H1 (cell line): Measurements from ENCODE around the gene TIE1. TPM values are rescaled to one million over a fixed set of nuclear protein-coding genes. Genes with fewer than 3 reads are reported as not detected.

Experiments
- ASH2L ChIP-seq: fragments of 200-600, 300-600 bp; sonication (generic); IDR thresholded peaks from one replicate; pipeline ENCODE4 v1.7.1; 2017; ENCODE audit warnings: low read length
- CBX5 ChIP-seq: fragments of 300-800, 300-1000 bp; sonication (generic); IDR thresholded peaks from 2 replicates; pipeline ENCODE4 v1.7.1; 2016; ENCODE audit warnings: antibody characterized with exemption, low read length, low read depth
- CHD7 ChIP-seq: fragments of 300-600 bp; sonication (generic); IDR thresholded peaks from 2 replicates; pipeline ENCODE4 v1.7.1; 2012; ENCODE audit warnings: low read length, moderate library complexity, mild to moderate bottlenecking, inconsistent platforms; ENCODE audit not compliant: insufficient replicate concordance
- HDAC2 ChIP-seq, 2 experiments: fragments of 300-600 bp in 1 of 2; sonication (generic) in 1 of 2; IDR thresholded peaks; 2 replicates each; pipeline ENCODE4 v1.6.1; 2011 to 2012; ENCODE audit warnings: low read depth in 2 of 2, low read length in 2 of 2, mild to moderate bottlenecking in 2 of 2, moderate library complexity in 2 of 2, borderline replicate concordance in 1 of 2, inconsistent platforms in 1 of 2
- KDM4A ChIP-seq: IDR thresholded peaks from one replicate; pipeline ENCODE4 v1.7.1; 2012; ENCODE audit warnings: low read depth, mild to moderate bottlenecking, moderate library complexity, low read length, inconsistent platforms; ENCODE audit not compliant: severe bottlenecking
- SIN3A ChIP-seq, 2 experiments: IDR thresholded peaks in 1 of 2; conservative IDR thresholded peaks in 1 of 2; 2 replicates each; pipeline ENCODE4 v1.6.1; 2011 to 2012; ENCODE audit warnings: low read length in 2 of 2, improper control_type of control experiment in 1 of 2, low read depth in 1 of 2, mild to moderate bottlenecking in 1 of 2
- SRF ChIP-seq: IDR thresholded peaks from 2 replicates; pipeline ENCODE4 v1.6.1; 2011; ENCODE audit warnings: mild to moderate bottlenecking, low read depth, low read length, moderate library complexity
- polyA plus RNA-seq, 7 experiments: library from polyadenylated mRNA; depleted of rRNA in 3 of 7; stranded (reverse) in 5 of 7; unstranded in 2 of 7; fragments of >200 nt in 5 of 7; fragments of 200-250 nt in 2 of 7; gene quantifications; 1 replicate in 5 of 7; 2 replicates in 1 of 7; 4 replicates in 1 of 7; pipeline versions ENCODE4 v1.2.1 to v1.2.3, GENCODE V29; 2011 to 2013; ENCODE audit warnings: missing spikeins in 2 of 7, mixed read lengths in 2 of 7
- total RNA-seq: library from RNA; stranded (reverse); fragmentation: NEBNext Ultra II Directional; extraction: Animal tissue kit (Norgen Biotek cat#: 25700); gene quantifications from 2 replicates; pipeline ENCODE4 v1.2.1, GENCODE V29; 2021

The TIE1 gene
- total and polyA plus RNA-seq, 2 of the 8 experiments (the other 6 are each of a cell fraction or from before 2014, with no cell fraction given), result 0.74 to 2.2 TPM

- TF ChIP-seq SRF (no peak), KDM4A (no peak), HDAC2 (IDR thresholded peaks at IDR 0.05; ENCODE audit: borderline replicate concordance in 1 of 2, low read depth in 2 of 2, low read length in 2 of 2) (no peak), CBX5 (no peak), ASH2L (no peak), SIN3A (conservative IDR thresholded peaks at IDR 0.05 in 1 of 2, IDR thresholded peaks at IDR 0.05 in 1 of 2; ENCODE audit: low read depth in 1 of 2, low read length in 2 of 2) (no peak), CHD7 (no peak)
These were observed 6.1 kb downstream of the TIE1 start (continued) for GRCh38 chr1:43306688-43307457.
